Stimulated activated CD8-positive, alpha-beta memory T cell treated with anti-CD3 and anti-CD28 coated beads, Interleukin-7, amount 100 ng/mL, for 4 hours (primary cell): ENCODE results near the gene STAG1.
"Not testable (repeated sequence)": the region's sequence is repeated elsewhere in the genome, so short reads cannot be mapped to it uniquely, and the experiment has no call there.

Source experiments
- DNase-seq, 2 donors: peaks; one replicate each; pipeline ENCODE4 v3.0.0-alpha.2; 2020; ENCODE audit warnings: low read depth in 2 of 2

The STAG1 gene

DNA sequence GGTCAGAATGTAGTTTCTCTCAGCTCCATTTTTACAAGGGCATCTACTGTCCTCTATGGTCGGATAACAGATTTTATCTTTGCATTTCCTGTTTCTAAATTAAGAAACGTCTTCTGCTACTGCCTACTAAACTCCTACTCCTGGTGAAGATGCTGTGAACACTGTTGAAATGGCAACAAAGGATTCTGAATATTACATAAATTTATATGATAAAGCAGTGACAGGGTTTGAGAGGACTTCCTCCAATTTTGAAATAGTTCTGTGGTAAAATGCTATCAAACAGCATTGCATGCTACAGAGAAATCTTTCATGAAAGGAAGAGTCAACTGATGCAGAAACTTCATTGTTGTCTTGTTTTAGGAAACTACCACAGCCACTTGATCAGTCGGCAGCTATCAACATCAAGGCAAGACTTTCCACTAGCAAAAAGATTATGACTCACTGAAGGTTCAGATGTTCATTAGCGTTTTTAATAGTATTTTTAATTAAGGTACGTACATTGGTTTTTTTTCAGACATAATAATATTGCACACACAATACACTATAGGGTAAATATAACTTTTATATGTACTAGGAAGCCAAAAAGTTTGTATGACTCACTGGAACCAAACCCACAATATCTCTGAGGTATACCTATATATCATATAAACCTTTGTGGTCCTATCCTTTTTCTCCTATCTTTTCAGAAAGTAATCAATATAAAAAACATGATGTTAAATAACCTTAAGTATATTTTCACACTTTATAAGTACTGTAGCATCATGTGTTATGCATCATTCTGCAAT lies 156.1 kb downstream of the STAG1 start:
- no peak for DNase-seq

DNA sequence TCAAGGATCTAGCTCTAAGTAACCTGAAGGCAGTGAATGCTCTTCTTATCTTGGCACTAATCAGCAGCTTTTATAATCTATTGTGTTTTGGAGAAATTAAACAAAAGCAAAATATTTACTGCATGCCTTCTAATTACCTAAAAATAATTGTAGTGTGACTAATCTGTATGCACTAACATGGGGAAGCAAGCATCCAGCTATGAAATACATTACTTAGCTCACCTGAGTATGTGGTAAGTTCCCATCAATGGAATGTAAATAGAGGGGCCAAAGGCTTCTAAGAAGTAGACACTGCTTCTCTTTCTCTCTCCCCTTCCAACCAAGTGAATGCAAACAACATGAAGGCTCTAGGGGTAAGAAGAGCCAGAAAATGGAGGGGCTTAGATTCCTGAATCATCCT lies 165.6 kb downstream of the STAG1 start:
- no peak for DNase-seq

DNA sequence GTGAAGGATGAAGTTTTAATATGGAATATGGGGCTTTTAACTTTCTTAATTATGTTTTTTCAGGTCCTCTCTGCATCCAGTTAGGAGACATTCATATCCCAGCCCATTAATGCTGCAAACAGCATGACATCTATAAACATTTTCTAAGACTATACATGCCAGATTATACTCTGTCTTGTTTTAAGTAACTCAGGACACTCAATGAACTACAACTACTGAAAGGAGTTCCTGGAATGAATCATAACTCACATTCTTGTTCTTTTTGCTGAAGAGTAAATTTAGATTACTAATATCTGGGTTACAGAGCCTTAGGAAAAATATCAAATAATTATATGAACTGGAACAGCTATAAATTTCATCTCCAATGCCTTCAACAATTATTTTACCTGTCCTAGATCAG lies 167.4 kb downstream of the STAG1 start:
- no peak for DNase-seq

DNA sequence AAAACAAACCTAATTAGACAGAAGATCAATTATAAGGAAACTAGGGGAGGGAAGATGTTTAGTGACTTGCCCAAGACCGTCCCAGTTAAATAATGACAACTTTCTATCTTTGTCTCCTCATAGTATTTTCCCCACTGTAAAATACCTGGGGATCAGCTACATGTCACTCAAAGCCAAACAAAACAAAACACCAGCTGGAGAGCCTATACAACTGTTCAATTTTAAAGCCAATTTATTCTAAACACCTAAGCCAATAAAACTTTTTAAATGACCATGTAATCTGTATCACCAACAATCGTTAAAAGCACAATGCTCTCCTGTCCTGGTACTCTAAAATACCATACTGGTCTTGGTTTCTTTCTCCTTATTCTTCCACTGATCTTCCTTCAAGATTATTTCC lies 168.4 kb downstream of the STAG1 start:
- DNase-seq: no peak

DNA sequence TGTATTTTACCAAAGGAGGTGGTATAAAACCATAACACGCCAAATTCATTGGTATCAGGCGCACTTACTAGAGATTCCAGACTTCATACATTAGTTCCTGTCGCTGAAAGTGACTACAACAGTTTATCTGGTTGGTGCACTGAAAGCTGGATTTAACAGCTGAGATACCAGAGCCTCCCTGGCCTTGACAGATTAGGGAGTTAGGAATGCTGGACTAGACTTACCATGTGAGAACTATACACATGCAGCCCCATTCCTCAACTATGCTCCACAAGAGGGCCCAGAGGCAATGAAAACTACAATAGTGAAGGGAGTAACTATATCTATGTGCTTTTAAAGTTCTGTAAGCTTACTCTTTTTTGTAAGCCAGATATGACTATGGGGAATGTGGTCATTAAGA lies 174.4 kb downstream of the STAG1 start:
- no peak for DNase-seq

DNA sequence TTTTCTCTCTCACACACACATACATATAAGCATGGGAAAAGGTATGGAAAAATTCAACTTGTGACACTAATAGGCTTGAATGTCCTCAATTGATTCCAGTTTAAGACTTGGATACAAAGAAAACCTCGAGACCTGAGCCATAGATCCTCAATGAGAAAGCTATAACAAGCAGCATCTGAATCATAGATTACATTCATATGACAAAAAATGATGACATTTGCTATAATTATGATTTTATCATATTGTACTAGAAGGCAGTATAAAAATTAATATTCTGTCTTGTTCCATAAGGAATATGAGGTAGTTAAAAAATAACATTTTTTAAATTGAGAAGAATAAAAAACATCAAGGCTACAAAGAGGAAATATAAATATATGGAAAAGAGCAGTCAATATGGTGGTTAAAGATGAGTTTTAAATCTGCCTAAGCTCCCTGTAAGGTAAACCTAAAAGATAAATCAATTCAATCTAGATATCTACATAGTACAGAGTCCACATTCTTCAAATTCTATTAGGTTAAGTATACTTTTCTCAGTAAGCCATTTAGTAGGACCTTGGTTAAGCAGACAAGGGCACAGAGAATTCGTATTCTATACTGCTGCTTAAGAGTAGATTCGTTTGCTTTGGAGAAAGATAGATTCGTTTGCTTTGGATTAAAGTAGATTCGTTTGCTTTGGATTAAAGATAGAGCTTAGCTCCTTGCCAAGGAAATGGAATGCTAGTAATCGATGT lies 175.7 kb downstream of the STAG1 start:
- no peak for DNase-seq

DNA sequence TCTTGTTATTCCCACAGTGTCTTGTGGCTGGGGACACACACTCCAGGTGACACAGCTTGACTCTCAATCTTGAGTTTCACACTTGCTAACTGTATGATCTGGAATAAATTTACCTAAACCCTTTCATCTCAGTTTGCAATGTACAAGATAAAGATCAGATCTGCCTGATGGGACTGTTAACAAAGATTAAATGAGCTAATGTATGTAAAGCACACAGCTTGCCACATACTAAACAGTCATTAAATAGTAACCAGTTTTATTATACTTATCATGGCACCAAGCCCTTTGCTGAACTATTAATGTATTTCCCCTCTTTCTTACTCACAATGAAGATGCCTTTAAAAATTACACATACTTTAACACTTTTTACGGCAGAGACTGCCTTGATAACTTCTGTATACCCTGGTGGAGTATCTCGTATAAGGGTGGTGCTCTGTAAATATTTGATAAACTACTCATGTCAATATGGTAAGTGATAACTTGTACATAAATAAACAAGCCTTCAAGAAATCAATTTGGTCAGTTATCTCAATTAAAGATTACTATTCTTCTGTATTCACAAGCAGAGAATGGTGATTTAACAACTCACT lies 184.5 kb downstream of the STAG1 start:
- DNase-seq: no peak

DNA sequence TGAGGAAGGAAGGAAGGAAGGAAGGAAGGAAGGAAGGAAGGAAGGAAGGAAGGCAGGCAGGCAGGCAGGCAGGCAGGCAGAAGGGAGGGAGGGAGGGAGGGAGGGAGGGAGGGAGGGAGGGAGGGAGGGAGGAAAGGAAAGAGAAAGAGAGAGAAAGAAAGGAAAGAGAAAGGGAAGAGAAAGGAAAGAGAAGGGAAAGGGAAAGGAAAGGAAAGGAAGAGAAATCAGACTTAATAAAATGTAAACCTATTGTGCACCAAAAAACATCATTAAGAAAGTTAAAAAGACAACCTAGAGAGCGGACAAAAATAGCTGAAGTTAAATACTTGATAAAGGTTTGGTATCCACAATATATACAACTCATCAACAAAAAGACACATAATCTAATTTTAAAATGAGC lies 187.2 kb downstream of the STAG1 start:
- DNase-seq: not testable (repeated sequence)

DNA sequence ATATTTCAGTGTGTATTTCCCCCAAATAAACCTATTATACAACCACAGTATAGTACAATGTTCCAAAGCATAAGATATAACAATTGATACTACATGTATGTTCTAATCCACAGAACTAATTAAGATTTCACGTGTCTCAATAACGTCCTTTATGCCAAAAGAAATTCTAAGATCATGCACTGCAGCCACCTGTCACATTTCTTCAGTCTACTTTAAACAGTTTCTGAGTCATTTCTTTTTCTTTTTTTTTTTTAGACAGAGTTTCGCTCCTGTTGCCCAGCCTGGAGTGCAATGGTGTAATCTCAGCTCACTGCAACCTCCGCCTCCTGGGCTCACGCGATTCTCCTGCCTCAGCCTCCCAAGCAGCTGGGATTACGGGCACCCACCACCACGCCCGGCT lies 190.2 kb downstream of the STAG1 start:
- no peak for DNase-seq

DNA sequence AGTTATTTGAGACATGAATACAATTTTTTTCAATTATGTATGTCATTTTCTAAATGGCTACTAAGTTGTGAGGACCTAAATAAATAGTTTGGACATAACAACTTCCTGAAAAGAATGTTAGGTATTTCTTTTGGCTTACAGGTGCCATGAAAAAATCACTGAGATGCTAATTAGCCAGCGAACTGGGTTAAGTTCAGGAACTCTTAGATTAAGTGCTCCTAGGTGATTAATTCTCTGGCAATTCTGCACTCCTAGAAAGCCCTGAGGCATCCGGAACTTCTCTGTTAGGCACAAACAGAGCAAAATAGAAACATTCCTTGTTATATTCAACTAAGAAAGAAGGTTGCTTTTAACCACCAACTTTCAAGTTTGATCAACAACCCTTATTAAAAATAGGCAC lies 192.3 kb downstream of the STAG1 start:
- no peak for DNase-seq

DNA sequence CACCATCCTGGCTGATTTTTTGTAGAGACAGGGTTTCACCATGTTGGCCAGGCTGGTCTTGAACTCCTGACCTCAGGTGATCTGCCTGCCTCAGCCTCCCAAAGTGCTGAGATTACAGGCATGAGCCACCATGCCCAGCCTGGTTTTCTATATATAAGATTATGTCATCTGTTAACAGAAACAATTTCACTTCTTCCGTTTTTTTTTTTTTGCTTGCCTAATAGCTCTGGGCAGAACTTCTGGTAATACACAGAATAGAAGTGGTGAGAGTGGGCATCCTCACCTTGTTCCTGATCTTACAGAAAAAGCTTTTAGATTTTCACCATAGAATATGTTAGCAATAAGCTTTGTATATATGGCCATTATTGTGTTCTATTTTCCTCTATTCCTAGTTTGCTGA lies 202.7 kb downstream of the STAG1 start:
- not testable (repeated sequence) for DNase-seq

DNA sequence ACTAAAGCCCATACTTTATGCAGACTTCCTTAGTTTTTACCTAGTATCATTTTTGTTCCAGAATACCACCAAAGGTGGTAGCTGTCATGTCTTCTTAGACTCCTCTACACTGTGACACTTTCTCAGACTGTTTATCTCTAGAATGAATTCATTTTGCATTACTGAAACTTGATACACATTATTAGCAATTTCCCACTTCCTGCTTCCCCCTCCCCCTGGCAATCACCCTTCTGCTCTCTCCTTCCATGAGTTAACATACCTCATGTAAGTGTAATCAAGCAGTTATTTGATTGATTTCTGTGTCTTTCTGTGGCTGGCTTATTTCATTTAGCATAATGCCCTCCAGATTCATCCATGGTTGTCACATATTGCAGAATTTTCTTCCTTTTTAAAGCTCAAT lies 204.9 kb downstream of the STAG1 start:
- DNase-seq: no peak

DNA sequence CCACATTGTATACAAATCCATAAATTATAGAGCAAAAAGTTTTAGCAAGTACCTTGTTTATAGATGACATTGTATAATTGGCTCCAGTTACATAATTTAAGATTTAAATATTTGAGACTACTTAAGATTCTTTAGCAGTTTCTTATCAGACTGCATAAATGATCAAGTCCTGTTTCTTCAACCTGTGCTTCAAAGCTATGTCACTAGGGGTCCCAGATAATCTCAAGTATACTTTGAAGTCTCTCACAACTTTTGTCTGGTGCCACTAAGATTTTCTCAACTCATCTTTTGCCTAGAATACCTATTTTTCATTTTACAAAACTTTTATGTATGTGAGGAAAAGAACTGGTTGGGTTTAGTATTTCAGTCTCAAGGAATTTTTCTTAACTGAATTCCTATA lies 205.5 kb downstream of the STAG1 start:
- DNase-seq: no peak

DNA sequence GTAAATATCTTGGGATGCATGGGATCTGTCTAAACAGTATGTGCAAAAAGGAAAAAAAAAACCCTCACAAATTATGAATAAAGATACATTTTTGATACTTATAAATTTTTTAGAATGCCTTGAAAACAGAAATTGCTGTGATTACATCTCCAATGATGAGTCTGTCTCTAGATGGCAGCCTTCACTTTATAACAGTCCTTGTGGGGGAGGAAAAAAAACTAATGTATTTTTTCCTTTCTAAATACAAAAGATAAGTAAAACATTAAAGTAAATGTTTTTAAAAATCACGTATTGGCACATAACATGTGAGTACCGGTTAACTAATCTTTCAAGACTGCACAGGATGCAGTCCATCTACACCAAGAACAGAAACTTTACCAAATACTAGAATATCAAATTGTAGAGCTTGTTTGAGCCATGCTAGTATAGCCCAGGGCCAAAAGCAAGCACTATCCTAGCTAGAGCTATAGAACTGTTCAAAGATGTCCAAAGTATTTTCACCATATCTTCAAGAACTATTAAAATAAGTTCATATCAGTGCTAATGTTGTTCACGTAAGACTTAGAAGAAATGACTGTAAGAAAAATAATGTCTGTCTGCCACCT lies 206.4 kb downstream of the STAG1 start:
- DNase-seq: no peak

DNA sequence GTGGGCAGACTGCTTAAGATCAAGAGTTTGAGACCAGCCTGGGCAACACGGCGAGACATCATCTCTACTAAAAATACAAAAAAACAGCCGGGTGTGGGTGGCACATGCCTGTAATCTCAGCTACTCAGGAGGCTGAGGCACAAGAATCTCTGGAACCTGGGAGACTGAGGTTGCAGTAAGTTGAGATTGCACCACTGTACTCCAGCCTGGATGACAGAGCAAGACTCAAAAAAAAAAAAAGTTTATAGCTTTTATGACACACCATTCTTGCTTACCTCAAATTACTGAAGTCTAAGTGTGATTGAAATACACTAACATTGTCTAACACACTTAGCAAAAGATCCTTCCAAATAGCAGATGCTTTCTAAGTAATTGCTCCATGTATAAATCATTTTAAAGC lies 207.6 kb downstream of the STAG1 start:
- DNase-seq: no peak

DNA sequence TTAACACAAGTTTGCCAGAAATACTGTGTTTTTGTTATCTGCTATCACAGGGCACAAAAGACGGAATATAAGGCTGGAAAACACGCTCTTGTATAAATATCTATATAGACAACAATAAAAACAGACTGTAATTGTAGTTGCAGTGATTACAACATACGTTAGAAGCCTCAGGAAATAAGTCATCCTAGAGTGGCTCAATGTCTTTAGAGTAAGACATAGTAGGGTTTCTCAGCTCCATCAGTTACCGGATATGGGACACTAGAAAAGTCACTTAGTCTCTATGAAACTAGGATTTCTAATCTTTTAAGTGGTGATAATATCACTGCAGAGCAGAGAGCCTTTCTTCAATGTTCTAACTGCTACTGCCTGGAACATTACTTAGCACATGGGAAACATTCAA lies 208.8 kb downstream of the STAG1 start:
- DNase-seq: no peak

DNA sequence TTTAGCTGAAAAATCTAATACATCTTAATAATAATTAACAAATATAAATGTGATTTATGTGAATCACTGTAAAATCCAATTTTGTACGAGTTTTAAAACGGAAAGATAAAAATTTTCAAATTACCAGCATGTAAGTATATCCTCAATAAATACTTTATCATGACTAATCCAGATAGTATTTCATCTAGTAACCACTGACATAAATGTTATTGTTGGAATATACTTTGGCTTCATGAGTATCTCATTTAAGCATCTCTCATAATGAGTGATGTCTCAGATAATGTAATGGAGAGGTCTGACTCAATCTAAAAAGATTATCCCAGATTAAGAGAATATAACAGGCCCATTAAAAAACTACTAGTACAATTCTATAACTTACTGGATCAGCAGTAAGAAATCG lies 216.3 kb downstream of the STAG1 start:
- DNase-seq: no peak

DNA sequence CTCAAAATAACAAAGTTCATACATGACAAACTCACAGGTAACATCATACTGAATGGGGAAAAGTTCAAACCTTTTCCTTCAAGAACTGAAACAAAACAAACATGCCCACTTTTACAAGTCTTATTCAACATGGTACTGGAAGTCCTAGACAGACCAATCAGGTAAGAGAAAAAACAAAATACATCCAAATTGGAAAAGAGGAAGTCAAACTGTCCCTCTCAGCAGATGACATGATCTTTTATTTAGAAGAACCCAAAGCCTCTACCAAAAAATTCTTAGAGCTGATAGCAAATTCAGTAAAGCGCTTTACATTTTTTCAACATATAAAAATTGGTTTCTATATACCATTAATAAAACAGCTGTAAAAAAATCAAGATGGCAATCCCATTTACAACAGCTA lies 219.4 kb downstream of the STAG1 start:
- no peak for DNase-seq

DNA sequence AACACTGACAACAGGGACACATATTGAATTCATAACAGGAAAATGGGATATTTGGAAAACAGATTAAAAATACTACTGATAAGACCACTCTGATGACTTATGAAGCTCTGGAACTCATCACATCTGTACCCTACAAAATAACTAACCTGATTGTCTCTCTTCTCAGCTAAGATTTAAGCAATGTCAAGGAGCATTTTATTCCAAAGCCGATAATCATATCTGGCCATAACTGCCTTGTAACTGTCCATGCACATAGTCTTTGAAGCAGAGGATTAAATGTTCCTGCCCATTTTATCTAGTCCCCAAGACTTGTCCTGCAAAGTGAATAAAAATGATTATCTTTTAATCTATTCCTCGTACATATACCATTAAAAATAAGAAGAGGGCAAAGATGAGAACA lies 234.1 kb downstream of the STAG1 start:
- no peak for DNase-seq

DNA sequence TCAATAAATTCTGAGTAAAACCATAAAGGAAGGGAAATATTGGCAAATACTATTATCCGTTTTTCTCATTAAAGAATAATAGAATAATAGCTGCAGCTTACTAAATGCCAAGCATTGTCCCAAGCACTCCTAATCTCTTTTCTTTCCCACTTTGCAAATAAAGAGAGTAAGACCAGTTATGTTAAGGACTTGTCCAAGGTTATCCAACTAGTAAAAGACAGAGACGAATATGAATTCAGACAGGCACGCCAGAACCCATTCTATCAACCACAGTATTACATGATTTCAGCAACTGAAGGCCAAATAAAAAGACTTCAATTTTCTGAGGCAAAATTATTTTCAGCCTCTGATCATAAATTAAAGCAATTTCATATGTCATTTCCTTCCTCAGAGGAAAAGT lies 235.5 kb downstream of the STAG1 start:
- no peak for DNase-seq

DNA sequence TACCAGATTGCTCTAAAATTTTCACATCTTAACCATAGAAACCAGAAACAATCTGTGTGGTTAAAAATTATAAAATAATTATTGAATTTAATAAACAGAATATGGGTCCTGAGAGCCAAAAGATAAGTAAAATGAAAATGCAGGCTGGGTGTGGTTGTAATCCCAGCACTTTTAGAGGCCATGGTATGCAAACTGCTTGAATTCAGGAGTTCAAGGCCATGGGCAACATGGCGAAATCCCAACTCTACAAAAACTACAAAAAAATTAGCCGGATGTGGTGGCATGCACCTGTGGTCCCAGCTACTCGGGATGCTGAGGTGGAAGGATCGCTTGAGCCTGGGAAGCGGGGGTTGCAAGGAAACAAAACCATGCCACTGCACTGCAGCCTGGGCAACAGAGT lies 236.1 kb downstream of the STAG1 start:
- no peak for DNase-seq

DNA sequence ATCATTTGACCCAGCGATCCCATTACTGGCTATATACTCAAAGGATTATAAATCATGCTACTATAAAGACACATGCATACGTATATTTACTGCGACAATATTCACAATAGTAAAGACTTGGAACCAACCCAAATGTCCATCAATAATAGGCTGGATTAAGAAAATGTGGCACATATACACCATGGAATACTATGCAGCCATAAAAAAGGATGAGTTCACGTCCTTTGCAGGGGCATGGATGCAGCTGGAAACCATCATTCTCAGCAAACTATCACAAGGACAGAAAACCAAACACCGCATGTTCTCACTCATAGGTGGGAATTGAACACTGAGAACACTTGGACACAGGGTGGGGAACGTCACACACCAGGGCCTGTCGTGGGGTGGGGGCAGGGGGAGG lies 237.6 kb downstream of the STAG1 start:
- DNase-seq: not testable (repeated sequence)

DNA sequence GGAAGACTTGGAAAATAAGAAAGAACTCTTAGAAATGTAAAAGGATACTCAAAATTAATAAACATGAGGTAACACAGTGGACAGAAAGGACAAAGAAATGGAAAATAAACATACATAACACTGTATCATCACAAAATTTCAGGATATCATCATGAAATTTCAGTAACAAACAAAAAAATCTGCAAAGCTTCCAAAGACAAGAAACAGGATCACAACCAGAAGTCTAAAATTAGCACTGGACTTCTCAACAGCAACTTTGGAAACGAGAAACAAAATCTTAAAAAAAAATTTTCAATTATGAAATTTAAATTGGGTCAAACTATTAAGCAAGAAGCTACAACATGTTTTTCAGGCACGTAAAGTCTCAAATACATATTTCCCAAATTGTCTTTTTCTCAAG lies 238.8 kb downstream of the STAG1 start:
- no peak for DNase-seq
